AG10803 (cell line): ENCODE results near the gene PAK4.

ENCODE experiments used
- DNase-seq: peaks from one replicate; pipeline ENCODE4 v3.0.0; 2010; ENCODE audit warnings: low read depth
- H3K4me3 ChIP-seq: 2 replicates; pipeline ENCODE4 v1.5.1; 2011; ENCODE audit warnings: mild to moderate bottlenecking, low read length, control low read depth
- CTCF ChIP-seq: conservative IDR thresholded peaks from 2 replicates; pipeline ENCODE4 v1.5.1; 2011; ENCODE audit warnings: mild to moderate bottlenecking, low read length, control low read depth, inconsistent platforms

Gene PAK4

GRCh38 chr19:39196860-39197562 lies 71.4 kb downstream of the PAK4 start, which contains the start of gene NCCRP1:
NCCRP1 (plus strand) TSS chr19:39196964; CDS start chr19:39196983, 19 bp downstream.
- no peak within 1 kb of the TSS for H3K4me3 ChIP-seq
- no peak for TF ChIP-seq CTCF
- no peak for DNase-seq

GRCh38 chr19:39197808-39198207 lies 72.2 kb downstream of the PAK4 start:
- DNase-seq = no peak
- H3K4me3 ChIP-seq = no peak overlapping the region
- no peak for TF ChIP-seq CTCF

- no peak overlapping the region for H3K4me3 ChIP-seq
- DNase-seq = peak; percentile 40
- TF ChIP-seq CTCF = no peak
These were observed 73.4 kb downstream of the PAK4 start for GRCh38 chr19:39199025-39199424.

- TF ChIP-seq CTCF = no peak
- no peak for DNase-seq
- H3K4me3 ChIP-seq = no peak overlapping the region
These were observed 74.6 kb downstream of the PAK4 start for GRCh38 chr19:39200066-39200802.

- DNase-seq = no peak
- H3K4me3 ChIP-seq = no peak overlapping the region
- no peak for TF ChIP-seq CTCF
These were observed 75.2 kb downstream of the PAK4 start for GRCh38 chr19:39200803-39201115.

GRCh38 chr19:39202998-39203355 lies 77.4 kb downstream of the PAK4 start:
- no peak for TF ChIP-seq CTCF
- no peak overlapping the region for H3K4me3 ChIP-seq
- DNase-seq = no peak
